ENCODE results near the gene SARS2. TPM values are rescaled to one million over a fixed set of nuclear protein-coding genes. Genes with fewer than 3 reads are reported as not detected.

Gene SARS2
- total RNA-seq, result 10 to 100 TPM; 12.7 to 21.6 (median 15.8) TPM

- Histone ChIP-seq H3K9me3 (peaks cover 0 to 6% (median 0%) of the 10 kb centered on the region in 4 donors), H3K27me3 (no peaks in the 10 kb centered on the region), H3K36me3 (peaks cover 0 to 54% (median 0%) of the 10 kb centered on the region in 3 donors), H3K4me3 (peak within 1 kb of the TSS; percentile 48 to 91 (median 76)), H3K4me1 (peaks cover 0 to 29% (median 14%) of the 10 kb centered on the region in 4 donors), H3K27ac (peak within 1 kb of the TSS; percentile 77 to 88 (median 82))
- peak; percentile 98 to 100 (median 99) for TF ChIP-seq CTCF (IDR thresholded peaks at IDR 0.05)
- peak in 1 of 2 donors; percentile 6 for TF ChIP-seq POLR2A (IDR thresholded peaks at IDR 0.05)
- TF ChIP-seq EP300 (IDR thresholded peaks at IDR 0.05), result peak; percentile 83 to 94
- 3 to 5% methylated on average over 29 to 49 of the region's 49 CpGs for WGBS, 2 donors
- peak; percentile 78 to 90 for DNase-seq (ENCODE audit: low spot score in 2 of 2)
Measured at GRCh38 chr19:38929929-38930775, at the start of gene SARS2. Gene SARS2, minus strand, starts transcription at chr19:38930763. Its CDS starts 27 bp downstream, at chr19:38930736.

DNA sequence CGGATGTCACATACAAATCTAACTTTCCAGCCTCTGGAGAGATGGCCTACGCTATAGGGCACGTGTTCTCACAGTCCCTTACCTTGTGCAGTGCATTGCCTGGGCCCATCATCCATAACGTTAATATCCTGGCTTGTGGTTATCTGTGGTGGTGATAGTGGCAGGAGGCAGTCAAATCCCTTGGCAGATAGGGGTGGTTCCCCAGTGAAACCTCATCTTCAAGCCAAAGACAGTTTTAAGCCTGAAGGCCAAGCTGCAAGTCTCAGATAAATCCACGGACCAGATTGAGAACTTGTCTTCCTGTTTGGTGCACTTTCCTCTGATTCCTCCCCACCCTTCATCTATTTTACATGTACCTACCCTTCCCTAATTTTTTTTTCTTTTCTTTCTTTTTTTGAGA is 49.2 kb upstream of the SARS2 start:
- WGBS, 2 donors, result 78 to 89% methylated on average over 5 of the region's 5 CpGs
- Histone ChIP-seq H3K36me3 (no peaks in the 10 kb centered on the region), H3K9me3 (no peaks in the 10 kb centered on the region), H3K4me1 (peaks cover 0 to 12% (median 0%) of the 10 kb centered on the region in 4 donors), H3K27me3 (no peaks in the 10 kb centered on the region), H3K4me3 (no peak overlapping the region), H3K27ac (no peak overlapping the region)
- no peak for DNase-seq (ENCODE audit: low spot score in 2 of 2)
- TF ChIP-seq EP300 (IDR thresholded peaks at IDR 0.05) (no peak), CTCF (IDR thresholded peaks at IDR 0.05) (no peak), POLR2A (IDR thresholded peaks at IDR 0.05) (no peak)

DNA sequence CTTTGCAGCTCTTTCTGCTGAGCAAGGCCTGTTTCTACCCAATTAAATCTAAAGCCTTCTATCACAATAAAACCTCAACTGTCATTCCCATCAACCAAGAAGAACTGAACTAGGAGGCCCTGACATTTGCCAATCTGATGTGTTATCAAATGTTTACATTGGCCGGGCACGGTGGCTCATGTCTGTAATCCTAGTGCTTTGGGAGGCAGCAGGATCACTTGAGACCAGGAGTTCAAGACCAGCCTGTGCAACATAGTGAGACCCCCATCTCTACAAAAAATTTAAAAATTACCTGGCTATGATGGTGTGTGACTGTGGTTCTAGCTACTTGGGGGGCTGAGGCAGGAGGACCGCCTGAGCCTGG is 47.7 kb upstream of the SARS2 start:
- Histone ChIP-seq H3K9me3 (no peaks in the 10 kb centered on the region), H3K27me3 (no peaks in the 10 kb centered on the region), H3K27ac (no peak overlapping the region), H3K4me3 (no peak overlapping the region), H3K4me1 (peaks cover 0 to 16% (median 0%) of the 10 kb centered on the region in 4 donors), H3K36me3 (no peaks in the 10 kb centered on the region)
- 79 to 91% methylated on average over 3 of the region's 3 CpGs for WGBS, 2 donors
- no peak for DNase-seq (ENCODE audit: low spot score in 2 of 2)
- no peak for TF ChIP-seq POLR2A (IDR thresholded peaks at IDR 0.05)

GRCh38 chr19:38977445-38978325 is 47.1 kb upstream of the SARS2 start:
- Histone ChIP-seq H3K27ac (no peak overlapping the region), H3K27me3 (no peaks in the 10 kb centered on the region), H3K36me3 (no peaks in the 10 kb centered on the region), H3K9me3 (no peaks in the 10 kb centered on the region), H3K4me3 (no peak overlapping the region), H3K4me1 (peaks cover 0 to 16% (median 0%) of the 10 kb centered on the region in 4 donors)
- no peak for DNase-seq (ENCODE audit: low spot score in 2 of 2)
- WGBS, 2 donors, result 82 to 87% methylated on average over 15 of the region's 15 CpGs
- TF ChIP-seq POLR2A (IDR thresholded peaks at IDR 0.05) (no peak), EP300 (IDR thresholded peaks at IDR 0.05) (no peak), CTCF (IDR thresholded peaks at IDR 0.05) (no peak)

DNA sequence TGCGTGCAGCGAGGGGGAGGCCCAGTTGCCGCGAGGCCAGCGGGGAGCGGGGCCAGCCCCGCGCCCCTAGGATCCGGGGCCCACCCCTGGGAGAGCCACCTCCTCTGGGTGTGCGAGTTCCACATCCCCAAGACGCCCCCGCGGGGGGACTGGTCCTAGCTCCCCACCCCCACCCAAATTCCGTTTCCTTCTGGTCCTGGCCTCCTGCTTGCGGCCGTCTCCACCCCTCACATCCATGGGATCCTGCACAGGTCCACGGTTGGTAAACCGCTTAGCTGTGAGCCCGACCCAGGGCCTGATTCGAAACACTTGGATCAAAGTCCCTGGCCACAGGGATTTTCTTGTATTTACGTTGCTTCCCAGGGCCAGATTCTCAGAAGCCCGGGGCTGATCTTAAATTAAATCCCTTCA is 45.3 kb upstream of the SARS2 start:
- WGBS, 2 donors, result 4 to 6% methylated on average over 7 to 16 of the region's 22 CpGs

More for the DNA sequence above, 45.3 kb upstream of the SARS2 start:
- Histone ChIP-seq H3K36me3 (no peaks in the 10 kb centered on the region), H3K27ac (peak overlapping the region; percentile 87 to 96 (median 90)), H3K9me3 (no peaks in the 10 kb centered on the region), H3K4me3 (peak overlapping the region; percentile 55 to 76 (median 63)), H3K4me1 (peaks cover 0 to 16% (median 0%) of the 10 kb centered on the region in 4 donors), H3K27me3 (no peaks in the 10 kb centered on the region)
- DNase-seq (ENCODE audit: low spot score in 2 of 2), result no peak
- TF ChIP-seq EP300 (IDR thresholded peaks at IDR 0.05) (no peak), CTCF (IDR thresholded peaks at IDR 0.05) (no peak), POLR2A (IDR thresholded peaks at IDR 0.05) (no peak)

Data from tibial nerve (tissue), 4 donors.